ENCODE measurements around the gene NDST4.

Gene NDST4

GRCh38 chr4:114890773-114891172 is 222.6 kb downstream of the NDST4 start:
- no peak for DNase-seq

- no peak for DNase-seq
These were observed 226.7 kb downstream of the NDST4 start for GRCh38 chr4:114886761-114887160.

GRCh38 chr4:114883641-114884040 is 229.8 kb downstream of the NDST4 start:
- DNase-seq = no peak

GRCh38 chr4:114879916-114880669 is 233.3 kb downstream of the NDST4 start:
- no peak for DNase-seq

GRCh38 chr4:114875630-114876029 is 237.8 kb downstream of the NDST4 start:
- no peak for DNase-seq

GRCh38 chr4:114874321-114874720 is 239.1 kb downstream of the NDST4 start:
- no peak for DNase-seq

- DNase-seq = no peak
These were observed 242.4 kb downstream of the NDST4 start for GRCh38 chr4:114870987-114871386.

GRCh38 chr4:114866901-114867670 is 246.3 kb downstream of the NDST4 start:
- no peak for DNase-seq

- DNase-seq = no peak
These were observed 249.4 kb downstream of the NDST4 start for GRCh38 chr4:114864060-114864459.

- DNase-seq = no peak
These were observed 252.6 kb downstream of the NDST4 start for GRCh38 chr4:114860786-114861185.

GRCh38 chr4:114857831-114858230 is 255.6 kb downstream of the NDST4 start:
- DNase-seq = no peak

- DNase-seq = no peak
These were observed 273.4 kb downstream of the NDST4 start for GRCh38 chr4:114839986-114840385.

- no peak for DNase-seq
These were observed 282.8 kb downstream of the NDST4 start for GRCh38 chr4:114830628-114831027.

- no peak for DNase-seq
These were observed 285.8 kb downstream of the NDST4 start for GRCh38 chr4:114827651-114828050.

- no peak for DNase-seq
These were observed 297.7 kb downstream of the NDST4 start for GRCh38 chr4:114815760-114816159.

- no peak for DNase-seq
These were observed 299.5 kb downstream of the NDST4 start for GRCh38 chr4:114813961-114814360.

- DNase-seq = no peak
These were observed 301.7 kb downstream of the NDST4 start for GRCh38 chr4:114811564-114812301.

GRCh38 chr4:114807759-114808404 is 305.5 kb downstream of the NDST4 start:
- DNase-seq = peak; percentile 1

GRCh38 chr4:114807357-114807756 is 306.1 kb downstream of the NDST4 start:
- no peak for DNase-seq

- no peak for DNase-seq
These were observed 321.4 kb downstream of the NDST4 start for GRCh38 chr4:114791976-114792375.

- no peak for DNase-seq
These were observed 327.9 kb downstream of the NDST4 start for GRCh38 chr4:114785570-114785969.

- no peak for DNase-seq
These were observed 330.2 kb downstream of the NDST4 start for GRCh38 chr4:114783215-114783595.
